Stimulated activated CD8-positive, alpha-beta memory T cell treated with anti-CD3 and anti-CD28 coated beads, Interleukin-7, amount 100 ng/mL, for 24 hours (primary cell): Measurements from ENCODE around the gene KDELR3.
"Not testable (repeated sequence)": the region's sequence is repeated elsewhere in the genome, so short reads cannot be mapped to it uniquely, and the experiment has no call there.

Source experiments
- DNase-seq: peaks from one replicate; pipeline ENCODE4 v3.0.0-alpha.2; 2020; ENCODE audit warnings: low read depth

KDELR3 gene

GRCh38 chr22:38456841-38457699 lies 10.8 kb upstream of the KDELR3 start:
- no peak for DNase-seq

- no peak for DNase-seq
These were observed 7.5 kb upstream of the KDELR3 start for GRCh38 chr22:38460426-38460840.

GRCh38 chr22:38461057-38461413 lies 6.9 kb upstream of the KDELR3 start:
- no peak for DNase-seq

- DNase-seq, result peak; percentile 26
These were observed 6.3 kb upstream of the KDELR3 start for GRCh38 chr22:38461414-38462081.

- no peak for DNase-seq
These were observed 4.7 kb upstream of the KDELR3 start for GRCh38 chr22:38462960-38463784.

- no peak for DNase-seq
These were observed 2.8 kb upstream of the KDELR3 start for GRCh38 chr22:38464992-38465672.

- DNase-seq, result no peak
These were observed 2.0 kb upstream of the KDELR3 start for GRCh38 chr22:38465673-38466490.

- no peak for DNase-seq
These were observed 425 bp upstream of the KDELR3 start for GRCh38 chr22:38467438-38467903.

GRCh38 chr22:38468443-38469305 lies 778 bp downstream of the KDELR3 start:
- DNase-seq, result no peak

GRCh38 chr22:38469306-38469781 lies 1.4 kb downstream of the KDELR3 start:
- no peak for DNase-seq

GRCh38 chr22:38470179-38470578 lies 2.3 kb downstream of the KDELR3 start:
- not testable (repeated sequence) for DNase-seq

- DNase-seq, result no peak
These were observed 3.3 kb downstream of the KDELR3 start for GRCh38 chr22:38471237-38471636.

- no peak for DNase-seq
These were observed 6.2 kb downstream of the KDELR3 start for GRCh38 chr22:38474003-38474607.

- DNase-seq, result no peak
These were observed 9.7 kb downstream of the KDELR3 start for GRCh38 chr22:38477585-38477984.

GRCh38 chr22:38479096-38479837 lies 11.4 kb downstream of the KDELR3 start:
- DNase-seq, result no peak

GRCh38 chr22:38481162-38481870 lies 13.4 kb downstream of the KDELR3 start:
- DNase-seq, result no peak

GRCh38 chr22:38481871-38482332 lies 14.0 kb downstream of the KDELR3 start:
- DNase-seq, result no peak
